HepG2 (cell line): Measurements from ENCODE around the gene RNU11. TPM values are rescaled to one million over a fixed set of nuclear protein-coding genes. Genes with fewer than 3 reads are reported as not detected.

Experiments used
- BHLHE40 ChIP-seq: IDR thresholded peaks from 2 replicates; pipeline ENCODE4 v1.6.1; 2011; ENCODE audit warnings: low read length, improper control_type of control experiment
- FOSL2 ChIP-seq: sonication (generic); formaldehyde crosslinking; IDR thresholded peaks from 2 replicates; pipeline ENCODE4 v1.4.0; 2020; ENCODE audit warnings: missing genetic modification reagents
- KDM5B ChIP-seq: sonication (generic); formaldehyde crosslinking; IDR thresholded peaks from 2 replicates; pipeline ENCODE4 v1.4.0; 2020; ENCODE audit warnings: missing genetic modification reagents, mild to moderate bottlenecking, borderline replicate concordance
- MIER2 ChIP-seq: IDR thresholded peaks from 2 replicates; pipeline ENCODE4 v1.6.1; 2016; ENCODE audit warnings: missing biosample characterization, missing genetic modification reagents
- SMAD1 ChIP-seq: sonication (generic); formaldehyde crosslinking; IDR thresholded peaks from 2 replicates; pipeline ENCODE4 v1.4.0; 2020; ENCODE audit warnings: missing genetic modification reagents, low read depth, mild to moderate bottlenecking, borderline replicate concordance
- SRSF4 ChIP-seq: fragments of 200-400 bp; formaldehyde crosslinking; IDR thresholded peaks from one replicate; pipeline ENCODE4 v1.6.1; 2018; ENCODE audit warnings: mild to moderate bottlenecking, low read depth, low read length, moderate library complexity; ENCODE audit not compliant: poor library complexity, severe bottlenecking
- ZBTB7A ChIP-seq: sonication (generic); formaldehyde crosslinking; IDR thresholded peaks from 2 replicates; pipeline ENCODE4 v1.8.0; 2022; ENCODE audit warnings: mild to moderate bottlenecking, missing genetic modification reagents
- polyA plus RNA-seq, 8 experiments: library from polyadenylated mRNA; depleted of rRNA in 3 of 8; stranded (reverse) in 7 of 8; unstranded in 1 of 8; fragments of >200 nt; fragmentation: Illumina TruSeq in 4 of 8; extraction: Trizol in 4 of 8; gene quantifications; 2 replicates each; pipeline versions ENCODE4 v1.2.1 to v1.2.3, GENCODE V29; 2011 to 2016; ENCODE audit warnings: low read depth in 4 of 8, missing spikeins in 1 of 8, mixed read lengths in 1 of 8; ENCODE audit not compliant: insufficient read depth in 1 of 8
- total RNA-seq, 5 experiments: library from RNA; depleted of rRNA; stranded (reverse); fragments of >200 nt; fragmentation: Illumina TruSeq; extraction: Trizol; gene quantifications; 2 replicates each; pipeline ENCODE4 v1.2.3, GENCODE V29; 2016; ENCODE audit warnings: low read depth in 1 of 5
- TF ChIP-seq, protein P1 (sequence below): sonication (generic); formaldehyde crosslinking; IDR thresholded peaks from 2 replicates; pipeline ENCODE4 v1.4.0; 2020; ENCODE audit warnings: missing genetic modification reagents, mild to moderate bottlenecking, borderline replicate concordance
- TF ChIP-seq, protein P2 (sequence below): sonication (generic); formaldehyde crosslinking; IDR thresholded peaks from 2 replicates; pipeline ENCODE4 v1.5.0; 2020; ENCODE audit warnings: missing genetic modification reagents
- TF ChIP-seq, protein P3 (sequence below): sonication (generic); formaldehyde crosslinking; IDR thresholded peaks from 2 replicates; pipeline ENCODE4 v1.4.0; 2020; ENCODE audit warnings: missing genetic modification reagents
- TF ChIP-seq, protein P4 (sequence below): sonication (generic); formaldehyde crosslinking; conservative IDR thresholded peaks from 2 replicates; pipeline ENCODE4 v1.4.0; 2020; ENCODE audit warnings: missing genetic modification reagents
- TF ChIP-seq, protein P5 (sequence below): sonication (generic); formaldehyde crosslinking; IDR thresholded peaks from 2 replicates; pipeline ENCODE4 v1.8.0; 2022; ENCODE audit warnings: missing genetic modification reagents, mild to moderate bottlenecking, borderline replicate concordance
- TF ChIP-seq, protein P6 (sequence below), 2 experiments: sonication (generic) in 1 of 2; formaldehyde crosslinking in 1 of 2; IDR thresholded peaks; 2 replicates each; pipeline versions ENCODE4 v1.4.0 to v1.6.1; 2018 to 2020; ENCODE audit warnings: missing genetic modification reagents in 2 of 2, borderline replicate concordance in 1 of 2, low read depth in 1 of 2, mild to moderate bottlenecking in 1 of 2, missing biosample characterization in 1 of 2
- TF ChIP-seq, protein P7 (sequence below): IDR thresholded peaks from 2 replicates; pipeline ENCODE4 v1.6.1; 2012; ENCODE audit warnings: low read depth, low read length, improper control_type of control experiment

RNU11 gene
- total and polyA plus RNA-seq, 2 of the 13 experiments (the other 11 are each of a cell fraction or from before 2014, with no cell fraction given), result not detected

DNA sequence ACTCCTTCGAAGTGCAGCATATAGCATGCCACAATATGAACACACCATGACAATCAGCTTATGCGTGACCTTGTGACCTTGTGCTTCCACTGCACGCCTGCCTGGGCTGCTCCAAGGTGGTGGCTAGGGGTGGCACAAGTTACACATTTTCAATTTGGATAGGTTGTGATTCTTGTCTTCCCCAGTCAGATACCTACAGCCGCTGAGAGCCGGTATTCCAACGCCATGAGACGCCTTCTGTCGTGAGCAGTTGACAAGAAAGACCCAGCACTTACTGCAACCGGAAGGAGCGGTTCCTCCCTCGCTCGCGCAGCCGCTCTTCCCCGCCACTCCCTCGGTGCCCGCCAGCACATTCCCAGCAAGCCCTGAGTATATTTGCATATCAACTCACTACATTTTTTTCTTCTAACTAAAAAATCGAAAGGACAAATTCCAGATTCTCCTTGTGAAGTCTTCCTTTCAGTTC, 359 bp upstream of the RNU11 start (continued):
- TF ChIP-seq, protein P1, sequence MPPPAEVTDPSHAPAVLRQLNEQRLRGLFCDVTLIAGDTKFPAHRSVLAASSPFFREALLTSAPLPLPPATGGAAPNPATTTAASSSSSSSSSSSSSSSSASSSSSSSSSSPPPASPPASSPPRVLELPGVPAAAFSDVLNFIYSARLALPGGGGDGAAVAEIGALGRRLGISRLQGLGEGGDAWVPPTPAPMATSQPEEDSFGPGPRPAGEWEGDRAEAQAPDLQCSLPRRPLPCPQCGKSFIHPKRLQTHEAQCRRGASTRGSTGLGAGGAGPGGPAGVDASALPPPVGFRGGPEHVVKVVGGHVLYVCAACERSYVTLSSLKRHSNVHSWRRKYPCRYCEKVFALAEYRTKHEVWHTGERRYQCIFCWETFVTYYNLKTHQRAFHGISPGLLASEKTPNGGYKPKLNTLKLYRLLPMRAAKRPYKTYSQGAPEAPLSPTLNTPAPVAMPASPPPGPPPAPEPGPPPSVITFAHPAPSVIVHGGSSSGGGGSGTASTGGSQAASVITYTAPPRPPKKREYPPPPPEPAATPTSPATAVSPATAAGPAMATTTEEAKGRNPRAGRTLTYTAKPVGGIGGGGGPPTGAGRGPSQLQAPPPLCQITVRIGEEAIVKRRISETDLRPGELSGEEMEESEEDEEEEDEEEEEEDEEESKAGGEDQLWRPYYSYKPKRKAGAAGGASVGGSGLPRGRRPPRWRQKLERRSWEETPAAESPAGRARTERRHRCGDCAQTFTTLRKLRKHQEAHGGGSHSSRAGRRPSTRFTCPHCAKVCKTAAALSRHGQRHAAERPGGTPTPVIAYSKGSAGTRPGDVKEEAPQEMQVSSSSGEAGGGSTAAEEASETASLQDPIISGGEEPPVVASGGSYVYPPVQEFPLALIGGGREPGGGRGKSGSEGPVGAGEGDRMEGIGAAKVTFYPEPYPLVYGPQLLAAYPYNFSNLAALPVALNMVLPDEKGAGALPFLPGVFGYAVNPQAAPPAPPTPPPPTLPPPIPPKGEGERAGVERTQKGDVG (CRISPR knock-in tag), result peak; percentile 66; the same call in 1 of the 2 replicates
- TF ChIP-seq SMAD1, result peak; percentile 58; the same call in 1 of the 2 replicates
- no peak for TF ChIP-seq MIER2 (CRISPR knock-in tag)
- TF ChIP-seq SRSF4, result no peak
- TF ChIP-seq, protein P2, sequence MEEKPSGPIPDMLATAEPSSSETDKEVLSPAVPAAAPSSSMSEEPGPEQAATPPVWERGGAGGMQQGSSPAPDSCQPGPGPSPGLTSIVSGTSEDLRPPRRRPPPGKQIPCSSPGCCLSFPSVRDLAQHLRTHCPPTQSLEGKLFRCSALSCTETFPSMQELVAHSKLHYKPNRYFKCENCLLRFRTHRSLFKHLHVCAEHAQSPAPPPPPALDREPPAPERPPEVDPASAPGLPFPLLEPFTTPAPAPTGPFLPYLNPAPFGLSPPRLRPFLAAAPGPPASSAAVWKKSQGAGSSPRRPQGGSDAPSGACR, result peak; percentile 15; the same call in 1 of the 2 replicates
- TF ChIP-seq, protein P3, sequence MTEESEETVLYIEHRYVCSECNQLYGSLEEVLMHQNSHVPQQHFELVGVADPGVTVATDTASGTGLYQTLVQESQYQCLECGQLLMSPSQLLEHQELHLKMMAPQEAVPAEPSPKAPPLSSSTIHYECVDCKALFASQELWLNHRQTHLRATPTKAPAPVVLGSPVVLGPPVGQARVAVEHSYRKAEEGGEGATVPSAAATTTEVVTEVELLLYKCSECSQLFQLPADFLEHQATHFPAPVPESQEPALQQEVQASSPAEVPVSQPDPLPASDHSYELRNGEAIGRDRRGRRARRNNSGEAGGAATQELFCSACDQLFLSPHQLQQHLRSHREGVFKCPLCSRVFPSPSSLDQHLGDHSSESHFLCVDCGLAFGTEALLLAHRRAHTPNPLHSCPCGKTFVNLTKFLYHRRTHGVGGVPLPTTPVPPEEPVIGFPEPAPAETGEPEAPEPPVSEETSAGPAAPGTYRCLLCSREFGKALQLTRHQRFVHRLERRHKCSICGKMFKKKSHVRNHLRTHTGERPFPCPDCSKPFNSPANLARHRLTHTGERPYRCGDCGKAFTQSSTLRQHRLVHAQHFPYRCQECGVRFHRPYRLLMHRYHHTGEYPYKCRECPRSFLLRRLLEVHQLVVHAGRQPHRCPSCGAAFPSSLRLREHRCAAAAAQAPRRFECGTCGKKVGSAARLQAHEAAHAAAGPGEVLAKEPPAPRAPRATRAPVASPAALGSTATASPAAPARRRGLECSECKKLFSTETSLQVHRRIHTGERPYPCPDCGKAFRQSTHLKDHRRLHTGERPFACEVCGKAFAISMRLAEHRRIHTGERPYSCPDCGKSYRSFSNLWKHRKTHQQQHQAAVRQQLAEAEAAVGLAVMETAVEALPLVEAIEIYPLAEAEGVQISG (CRISPR knock-in tag), result peak; percentile 91
- TF ChIP-seq, protein P4, sequence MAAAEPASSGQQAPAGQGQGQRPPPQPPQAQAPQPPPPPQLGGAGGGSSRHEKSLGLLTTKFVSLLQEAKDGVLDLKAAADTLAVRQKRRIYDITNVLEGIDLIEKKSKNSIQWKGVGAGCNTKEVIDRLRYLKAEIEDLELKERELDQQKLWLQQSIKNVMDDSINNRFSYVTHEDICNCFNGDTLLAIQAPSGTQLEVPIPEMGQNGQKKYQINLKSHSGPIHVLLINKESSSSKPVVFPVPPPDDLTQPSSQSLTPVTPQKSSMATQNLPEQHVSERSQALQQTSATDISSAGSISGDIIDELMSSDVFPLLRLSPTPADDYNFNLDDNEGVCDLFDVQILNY, result no peak
- TF ChIP-seq, protein P5, sequence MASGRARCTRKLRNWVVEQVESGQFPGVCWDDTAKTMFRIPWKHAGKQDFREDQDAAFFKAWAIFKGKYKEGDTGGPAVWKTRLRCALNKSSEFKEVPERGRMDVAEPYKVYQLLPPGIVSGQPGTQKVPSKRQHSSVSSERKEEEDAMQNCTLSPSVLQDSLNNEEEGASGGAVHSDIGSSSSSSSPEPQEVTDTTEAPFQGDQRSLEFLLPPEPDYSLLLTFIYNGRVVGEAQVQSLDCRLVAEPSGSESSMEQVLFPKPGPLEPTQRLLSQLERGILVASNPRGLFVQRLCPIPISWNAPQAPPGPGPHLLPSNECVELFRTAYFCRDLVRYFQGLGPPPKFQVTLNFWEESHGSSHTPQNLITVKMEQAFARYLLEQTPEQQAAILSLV (CRISPR knock-in tag), result no peak
- TF ChIP-seq ZBTB7A, result no peak
- peak; percentile 16; the same call in 1 of the 2 replicates for TF ChIP-seq BHLHE40
- peak; percentile 66; the same call in 1 of the 2 replicates for TF ChIP-seq KDM5B (CRISPR knock-in tag)
- TF ChIP-seq, protein P6, sequence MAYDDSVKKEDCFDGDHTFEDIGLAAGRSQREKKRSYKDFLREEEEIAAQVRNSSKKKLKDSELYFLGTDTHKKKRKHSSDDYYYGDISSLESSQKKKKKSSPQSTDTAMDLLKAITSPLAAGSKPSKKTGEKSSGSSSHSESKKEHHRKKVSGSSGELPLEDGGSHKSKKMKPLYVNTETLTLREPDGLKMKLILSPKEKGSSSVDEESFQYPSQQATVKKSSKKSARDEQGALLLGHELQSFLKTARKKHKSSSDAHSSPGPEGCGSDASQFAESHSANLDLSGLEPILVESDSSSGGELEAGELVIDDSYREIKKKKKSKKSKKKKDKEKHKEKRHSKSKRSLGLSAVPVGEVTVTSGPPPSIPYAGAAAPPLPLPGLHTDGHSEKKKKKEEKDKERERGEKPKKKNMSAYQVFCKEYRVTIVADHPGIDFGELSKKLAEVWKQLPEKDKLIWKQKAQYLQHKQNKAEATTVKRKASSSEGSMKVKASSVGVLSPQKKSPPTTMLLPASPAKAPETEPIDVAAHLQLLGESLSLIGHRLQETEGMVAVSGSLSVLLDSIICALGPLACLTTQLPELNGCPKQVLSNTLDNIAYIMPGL (CRISPR knock-in tag; IDR thresholded peaks at IDR 0.05; ENCODE audit: borderline replicate concordance in 1 of 2, low read depth in 1 of 2), result 0 out of 4 replicates have a peak, but pooled peaks of 1 of the 2 experiments have one; percentile 13
- TF ChIP-seq FOSL2 (CRISPR knock-in tag), result no peak
- TF ChIP-seq, protein P7, sequence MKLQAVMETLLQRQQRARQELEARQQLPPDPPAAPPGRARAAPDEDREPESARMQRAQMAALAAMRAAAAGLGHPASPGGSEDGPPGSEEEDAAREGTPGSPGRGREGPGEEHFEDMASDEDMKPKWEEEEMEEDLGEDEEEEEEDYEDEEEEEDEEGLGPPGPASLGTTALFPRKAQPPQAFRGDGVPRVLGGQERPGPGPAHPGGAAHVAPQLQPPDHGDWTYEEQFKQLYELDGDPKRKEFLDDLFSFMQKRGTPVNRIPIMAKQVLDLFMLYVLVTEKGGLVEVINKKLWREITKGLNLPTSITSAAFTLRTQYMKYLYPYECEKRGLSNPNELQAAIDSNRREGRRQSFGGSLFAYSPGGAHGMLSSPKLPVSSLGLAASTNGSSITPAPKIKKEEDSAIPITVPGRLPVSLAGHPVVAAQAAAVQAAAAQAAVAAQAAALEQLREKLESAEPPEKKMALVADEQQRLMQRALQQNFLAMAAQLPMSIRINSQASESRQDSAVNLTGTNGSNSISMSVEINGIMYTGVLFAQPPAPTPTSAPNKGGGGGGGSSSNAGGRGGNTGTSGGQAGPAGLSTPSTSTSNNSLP, result no peak
